Esophagus muscularis mucosa (tissue), 4 donors: ENCODE measurements around the gene ITPKA. TPM values are rescaled to one million over a fixed set of nuclear protein-coding genes. Genes with fewer than 3 reads are reported as not detected.

Experiments used
- DNase-seq: peaks from one replicate; pipeline ENCODE4 v3.0.0-alpha.2; 2017; ENCODE audit errors: extremely low spot score
- H3K27ac ChIP-seq, 4 donors: fragments of 200-600 bp; sonication (generic); replicated peaks in 1 of 4; 1 replicate in 3 of 4; 2 replicates in 1 of 4; pipeline ENCODE4 v1.5.1; 2016 to 2019; ENCODE audit warnings: mild to moderate bottlenecking in 1 of 4
- H3K27me3 ChIP-seq, 4 donors: fragments of 200-600 bp; sonication (generic); one replicate each; pipeline versions ENCODE4 v1.5.1 to v1.6.0; 2016 to 2019
- H3K36me3 ChIP-seq, 4 donors: fragments of 200-600 bp; sonication (generic); one replicate each; pipeline ENCODE4 v1.5.1; 2016 to 2019
- H3K4me1 ChIP-seq, 4 donors: fragments of 200-600 bp; sonication (generic); one replicate each; pipeline ENCODE4 v1.5.1; 2016 to 2019
- H3K4me3 ChIP-seq, 4 donors: fragments of 200-600 bp; sonication (generic); 1 replicate in 2 of 4; 2 replicates in 2 of 4; pipeline ENCODE4 v1.5.1; 2016 to 2019; ENCODE audit warnings: mild to moderate bottlenecking in 4 of 4, moderate library complexity in 1 of 4
- H3K9me3 ChIP-seq, 4 donors: fragments of 200-600 bp; sonication (generic); 1 replicate in 3 of 4; 2 replicates in 1 of 4; pipeline ENCODE4 v1.5.1; 2016 to 2019
- CTCF ChIP-seq, 3 experiments: fragments of 200-600 bp in 2 of 3; fragments of 450-650 bp in 1 of 3; sonication (generic) in 2 of 3; IDR thresholded peaks; one replicate each; pipeline ENCODE4 v1.5.1; 2017 to 2019; ENCODE audit warnings: antibody characterized with exemption in 3 of 3, mild to moderate bottlenecking in 2 of 3, moderate library complexity in 1 of 3
- EP300 ChIP-seq: sonication (generic); formaldehyde crosslinking; IDR thresholded peaks from one replicate; pipeline ENCODE4 v1.6.1; 2017; ENCODE audit warnings: antibody characterized with exemption
- POLR2A ChIP-seq: fragments of 450-650 bp; IDR thresholded peaks from one replicate; pipeline ENCODE4 v1.6.1; 2017; ENCODE audit warnings: antibody characterized with exemption, moderate library complexity, mild to moderate bottlenecking, low read depth
- POLR2AphosphoS5 ChIP-seq, 2 donors: sonication (generic); formaldehyde crosslinking; IDR thresholded peaks; one replicate each; pipeline ENCODE4 v1.6.1; 2017; ENCODE audit warnings: antibody characterized with exemption in 2 of 2
- WGBS: methylation state at CpG from one replicate; pipeline ENCODE4 v1.1.5; 2018; 5-methylcytosine and 5-hydroxymethylcytosine counted together
- intact Hi-C: fragments of 100-400 bp; cut with DNase I; formaldehyde crosslinking; loops from one replicate; pipeline ENCODE4 v1.15.1; 2023
- total RNA-seq, 4 donors: library from RNA; depleted of rRNA; stranded (reverse); fragments of >200 nt; gene quantifications; one replicate each; pipeline versions ENCODE4 v1.1.0 to v1.2.1, GENCODE V29; 2016

Gene ITPKA
- total RNA-seq, result 1 to 10 TPM in 1 of 4 donors, under 1 TPM in 3; 0.83 to 2.5 (median 0.97) TPM

GRCh38 chr15:41493205-41493901 lies at the start of gene ITPKA:
Gene ITPKA, plus strand, starts transcription at chr15:41493874. Its CDS starts 54 bp downstream, at chr15:41493928.
- Histone ChIP-seq H3K27me3 (peaks cover 0 to 81% (median 2%) of the 10 kb centered on the region in 4 donors), H3K36me3 (no peaks in the 10 kb centered on the region), H3K27ac (peak within 1 kb of the TSS; percentile 29 to 70 (median 54)), H3K9me3 (no peaks in the 10 kb centered on the region), H3K4me3 (peak within 1 kb of the TSS; percentile 60 to 75 (median 65)), H3K4me1 (peaks cover 29 to 40% (median 38%) of the 10 kb centered on the region in 4 donors)
- DNase-seq, result no peak
- intact Hi-C loops, result no loop called here
- TF ChIP-seq POLR2AphosphoS5 (IDR thresholded peaks at IDR 0.05) (peak in 1 of 2 donors; percentile 19), CTCF (IDR thresholded peaks at IDR 0.05) (no peak)
- no CpG with 5 or more reads among the region's 60 CpGs for WGBS

- Histone ChIP-seq H3K9me3 (no peaks in the 10 kb centered on the region), H3K27ac (no peak overlapping the region), H3K27me3 (no peaks in the 10 kb centered on the region), H3K4me3 (no peak overlapping the region), H3K4me1 (no peaks in the 10 kb centered on the region), H3K36me3 (peaks cover 2 to 35% (median 26%) of the 10 kb centered on the region in 4 donors)
- TF ChIP-seq EP300 (no peak), POLR2AphosphoS5 (IDR thresholded peaks at IDR 0.05) (no peak), CTCF (IDR thresholded peaks at IDR 0.05) (no peak), POLR2A (no peak)
- intact Hi-C loops, result no loop called here
- no peak for DNase-seq
These were observed 48.3 kb upstream of the ITPKA start for GRCh38 chr15:41445399-41445798.

- WGBS, result 79% methylated on average over 4 of the region's 4 CpGs
- no peak overlapping the region for H3K4me3 ChIP-seq
- no peak for DNase-seq
- intact Hi-C loops, result no loop called here
- no peaks in the 10 kb centered on the region for H3K4me1 ChIP-seq
- peaks cover 36 to 76% (median 54%) of the 10 kb centered on the region in 4 donors for H3K36me3 ChIP-seq
- no peak for TF ChIP-seq POLR2A
- TF ChIP-seq POLR2AphosphoS5 (IDR thresholded peaks at IDR 0.05), result no peak
- TF ChIP-seq EP300, result no peak
- TF ChIP-seq CTCF (IDR thresholded peaks at IDR 0.05), result no peak
- no peaks in the 10 kb centered on the region for H3K27me3 ChIP-seq
- no peak overlapping the region for H3K27ac ChIP-seq
- H3K9me3 ChIP-seq, result no peaks in the 10 kb centered on the region
These were observed 31.4 kb upstream of the ITPKA start for GRCh38 chr15:41462084-41462795.

GRCh38 chr15:41464889-41465580 lies 28.6 kb upstream of the ITPKA start:
- no peaks in the 10 kb centered on the region for H3K4me1 ChIP-seq
- H3K9me3 ChIP-seq, result no peaks in the 10 kb centered on the region
- WGBS, result 93% methylated on average over 9 of the region's 9 CpGs
- TF ChIP-seq POLR2AphosphoS5 (IDR thresholded peaks at IDR 0.05) (no peak), POLR2A (no peak), EP300 (no peak), CTCF (IDR thresholded peaks at IDR 0.05) (no peak)
- no peak overlapping the region for H3K4me3 ChIP-seq
- H3K27ac ChIP-seq, result no peak overlapping the region
- no peak for DNase-seq
- H3K27me3 ChIP-seq, result no peaks in the 10 kb centered on the region
- H3K36me3 ChIP-seq, result peaks cover 54 to 84% (median 61%) of the 10 kb centered on the region in 4 donors
- intact Hi-C loops, result no loop called here
